Caco-2 (cell line): Measurements from ENCODE around the gene TADA2B. TPM values are rescaled to one million over a fixed set of nuclear protein-coding genes. Genes with fewer than 3 reads are reported as not detected.

ENCODE experiments used
- BruUV-seq: library from RNA; stranded (reverse); fragments of 400-500 nt; replicated peaks from 2 replicates; lab custom pipeline; 2021; lab: Mats Ljungman, UMichigan
- CTCF ChIA-PET: fragments of 300-600 bp; sonication (Branson Sonifier 250); formaldehyde crosslinking; loops from one replicate; lab custom pipeline; 2022; ENCODE audit warnings: antibody characterized with exemption; lab: Charles Lee
- POLR2A ChIA-PET: fragments of 300-600 bp; sonication (Branson Sonifier 250); formaldehyde crosslinking; loops from one replicate; lab custom pipeline; 2022; ENCODE audit warnings: antibody characterized with exemption; lab: Charles Lee
- DNase-seq, 2 experiments: peaks; one replicate each; pipeline versions ENCODE4 v3.0.0 to v3.0.0-alpha.2; 2020 to 2022
- H3K27me3 ChIP-seq: replicated peaks from 2 replicates; pipeline ENCODE4 v1.6.0; 2011; ENCODE audit warnings: low read length; ENCODE audit not compliant: control insufficient read depth, insufficient read depth
- H3K36me3 ChIP-seq: 2 replicates; pipeline ENCODE4 v1.5.1; 2011; ENCODE audit warnings: low read length; ENCODE audit not compliant: control insufficient read depth, insufficient read depth
- H3K4me1 ChIP-seq: fragments of 250-450 bp; sonication (Bioruptor Pico); 2 replicates; pipeline ENCODE4 v1.5.1; 2020; ENCODE audit warnings: mild to moderate bottlenecking
- H3K4me3 ChIP-seq: 2 replicates; pipeline ENCODE4 v1.5.1; 2011; ENCODE audit warnings: low read depth, mild to moderate bottlenecking, control low read depth, low read length
- H3K9me3 ChIP-seq: fragments of 250-450 bp; sonication (Bioruptor Pico); 2 replicates; pipeline ENCODE4 v1.5.1; 2020; ENCODE audit warnings: mild to moderate bottlenecking, moderate library complexity
- H3K27ac Mint-ChIP-seq: one replicate; pipeline ENCODE4 v1.8.0; 2022; ENCODE audit warnings: mixed read lengths; ENCODE audit not compliant: unreplicated experiment
- H3K27me3 Mint-ChIP-seq: one replicate; pipeline ENCODE4 v1.8.0; 2022; ENCODE audit warnings: mixed read lengths; ENCODE audit not compliant: insufficient read depth, unreplicated experiment
- H3K36me3 Mint-ChIP-seq: one replicate; pipeline ENCODE4 v1.8.0; 2022; ENCODE audit warnings: mild to moderate bottlenecking, mixed read lengths; ENCODE audit not compliant: insufficient read depth, unreplicated experiment
- H3K4me1 Mint-ChIP-seq: one replicate; pipeline ENCODE4 v1.8.0; 2022; ENCODE audit warnings: low read depth, mixed read lengths; ENCODE audit not compliant: unreplicated experiment
- H3K4me3 Mint-ChIP-seq: one replicate; pipeline ENCODE4 v1.8.0; 2022; ENCODE audit warnings: mild to moderate bottlenecking, moderate library complexity, mixed read lengths; ENCODE audit not compliant: unreplicated experiment
- H3K9me3 Mint-ChIP-seq: one replicate; pipeline ENCODE4 v1.8.0; 2022; ENCODE audit warnings: mixed read lengths; ENCODE audit not compliant: unreplicated experiment
- intact Hi-C: fragments of 100-400 bp; cut with micrococcal nuclease; formaldehyde crosslinking; loops from one replicate; pipeline ENCODE4 v1.10.0; 2022; ENCODE audit not compliant: unreplicated experiment
- total RNA-seq: library from RNA; stranded (reverse); gene quantifications from 2 replicates; pipeline ENCODE4 v1.2.3, GENCODE V29; 2022
- TF ChIP-seq, protein P1 (sequence below), 2 experiments: fragments of 200-600 bp in 1 of 2; IDR thresholded peaks; 1 replicate in 1 of 2; 2 replicates in 1 of 2; pipeline versions ENCODE4 v1.5.1 to v1.8.0; 2011 to 2022; ENCODE audit warnings: antibody characterized with exemption in 1 of 2, control low read depth in 1 of 2, inconsistent platforms in 1 of 2, low read depth in 1 of 2, low read length in 1 of 2, mild to moderate bottlenecking in 1 of 2, moderate library complexity in 1 of 2; ENCODE audit not compliant: insufficient read depth in 1 of 2, severe bottlenecking in 1 of 2, unreplicated experiment in 1 of 2

TADA2B gene
- total RNA-seq, 1 experiment from 2014 or later = 21.8 TPM

DNA sequence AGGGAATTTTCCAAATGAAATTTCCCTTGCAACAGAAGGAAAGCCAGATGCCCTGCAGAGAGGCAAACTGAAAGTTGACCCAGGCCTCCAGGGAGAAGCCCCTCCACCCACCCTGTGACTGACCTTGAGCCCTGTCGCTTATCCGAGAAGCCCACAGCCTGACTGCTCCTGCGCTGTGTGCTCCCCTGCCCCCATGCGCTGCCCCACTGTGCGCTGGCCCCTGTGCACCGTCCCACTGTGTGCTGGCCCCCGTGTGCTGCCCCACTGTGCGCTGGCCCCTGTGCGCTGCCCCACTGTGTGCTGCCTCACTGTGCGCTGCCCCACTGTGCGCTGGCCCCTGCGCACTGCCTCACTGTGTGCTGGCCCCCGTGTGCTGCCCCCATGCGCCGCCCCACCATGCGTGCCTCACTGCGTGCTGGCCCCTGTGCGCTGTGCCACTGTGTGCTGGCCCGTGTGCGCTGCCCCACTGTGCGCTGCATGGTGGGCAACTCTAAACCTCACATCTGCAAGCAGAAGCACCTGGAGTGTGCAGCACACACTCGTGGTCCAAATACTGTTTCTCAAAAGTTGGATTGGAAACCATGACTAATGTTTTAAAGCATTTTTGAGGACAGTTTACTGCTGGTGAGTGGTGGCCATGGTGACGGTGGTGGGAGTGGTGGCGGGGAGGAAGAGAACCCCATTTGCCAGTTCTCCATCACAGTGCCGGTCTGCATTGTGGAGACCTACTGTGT lies 33.0 kb downstream of the TADA2B start:
- no peaks in the 10 kb centered on the region for H3K27me3 Mint-ChIP-seq
- TF ChIP-seq, protein P1, sequence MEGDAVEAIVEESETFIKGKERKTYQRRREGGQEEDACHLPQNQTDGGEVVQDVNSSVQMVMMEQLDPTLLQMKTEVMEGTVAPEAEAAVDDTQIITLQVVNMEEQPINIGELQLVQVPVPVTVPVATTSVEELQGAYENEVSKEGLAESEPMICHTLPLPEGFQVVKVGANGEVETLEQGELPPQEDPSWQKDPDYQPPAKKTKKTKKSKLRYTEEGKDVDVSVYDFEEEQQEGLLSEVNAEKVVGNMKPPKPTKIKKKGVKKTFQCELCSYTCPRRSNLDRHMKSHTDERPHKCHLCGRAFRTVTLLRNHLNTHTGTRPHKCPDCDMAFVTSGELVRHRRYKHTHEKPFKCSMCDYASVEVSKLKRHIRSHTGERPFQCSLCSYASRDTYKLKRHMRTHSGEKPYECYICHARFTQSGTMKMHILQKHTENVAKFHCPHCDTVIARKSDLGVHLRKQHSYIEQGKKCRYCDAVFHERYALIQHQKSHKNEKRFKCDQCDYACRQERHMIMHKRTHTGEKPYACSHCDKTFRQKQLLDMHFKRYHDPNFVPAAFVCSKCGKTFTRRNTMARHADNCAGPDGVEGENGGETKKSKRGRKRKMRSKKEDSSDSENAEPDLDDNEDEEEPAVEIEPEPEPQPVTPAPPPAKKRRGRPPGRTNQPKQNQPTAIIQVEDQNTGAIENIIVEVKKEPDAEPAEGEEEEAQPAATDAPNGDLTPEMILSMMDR (IDR thresholded peaks at IDR 0.05; ENCODE audit: insufficient read depth in 1 of 2, low read depth in 1 of 2, low read length in 1 of 2, severe bottlenecking in 1 of 2, unreplicated experiment in 1 of 2) = no peak
- POLR2A ChIA-PET = no interaction called here
- CTCF ChIA-PET = no interaction called here
- Histone ChIP-seq H3K9me3 (no peaks in the 10 kb centered on the region), H3K27me3 (no peaks in the 10 kb centered on the region), H3K4me3 (no peak overlapping the region), H3K4me1 (no peaks in the 10 kb centered on the region), H3K36me3 (no peaks in the 10 kb centered on the region)
- peaks cover 9% of the 10 kb centered on the region for H3K9me3 Mint-ChIP-seq
- no TSS peak for BruUV-seq
- intact Hi-C loops = no loop called here
- no peak overlapping the region for H3K4me3 Mint-ChIP-seq
- no peak for DNase-seq
- no peaks in the 10 kb centered on the region for H3K36me3 Mint-ChIP-seq
- peaks cover 1% of the 10 kb centered on the region for H3K4me1 Mint-ChIP-seq
- H3K27ac Mint-ChIP-seq = no peak overlapping the region

DNA sequence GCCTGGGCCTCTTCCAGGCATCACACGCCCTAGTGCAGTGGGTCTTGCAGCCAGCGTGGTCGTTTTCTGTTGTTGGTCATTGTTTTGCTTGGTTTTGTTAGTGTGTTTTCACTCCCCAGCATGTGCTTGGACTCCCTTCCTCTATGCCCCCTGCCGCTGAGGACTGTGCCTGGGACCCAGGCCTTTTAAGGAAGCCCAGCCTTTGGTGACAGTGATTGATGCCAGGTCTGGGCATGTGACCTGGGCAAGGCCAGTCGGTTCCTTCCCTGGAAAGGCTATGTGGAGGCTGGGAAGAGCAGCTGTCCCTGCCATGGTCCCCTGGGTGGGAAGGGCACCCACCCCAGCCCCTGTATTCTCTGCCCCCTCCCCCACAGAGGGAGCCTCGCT lies 33.5 kb downstream of the TADA2B start:
- Mint-ChIP-seq H3K4me1 (no peaks in the 10 kb centered on the region), H3K36me3 (no peaks in the 10 kb centered on the region), H3K27ac (no peak overlapping the region), H3K9me3 (peaks cover 9% of the 10 kb centered on the region), H3K27me3 (no peaks in the 10 kb centered on the region), H3K4me3 (no peak overlapping the region)
- H3K4me3 ChIP-seq = no peak overlapping the region
- ChIA-PET CTCF (no interaction called here), POLR2A (no interaction called here)
- no TSS peak for BruUV-seq
- no peaks in the 10 kb centered on the region for H3K36me3 ChIP-seq
- no peak for DNase-seq
- intact Hi-C loops = no loop called here
- H3K9me3 ChIP-seq = no peaks in the 10 kb centered on the region
- no peaks in the 10 kb centered on the region for H3K4me1 ChIP-seq
- H3K27me3 ChIP-seq = no peaks in the 10 kb centered on the region
- TF ChIP-seq, protein P1 (IDR thresholded peaks at IDR 0.05; ENCODE audit: insufficient read depth in 1 of 2, low read depth in 1 of 2, low read length in 1 of 2, severe bottlenecking in 1 of 2, unreplicated experiment in 1 of 2) = no peak

DNA sequence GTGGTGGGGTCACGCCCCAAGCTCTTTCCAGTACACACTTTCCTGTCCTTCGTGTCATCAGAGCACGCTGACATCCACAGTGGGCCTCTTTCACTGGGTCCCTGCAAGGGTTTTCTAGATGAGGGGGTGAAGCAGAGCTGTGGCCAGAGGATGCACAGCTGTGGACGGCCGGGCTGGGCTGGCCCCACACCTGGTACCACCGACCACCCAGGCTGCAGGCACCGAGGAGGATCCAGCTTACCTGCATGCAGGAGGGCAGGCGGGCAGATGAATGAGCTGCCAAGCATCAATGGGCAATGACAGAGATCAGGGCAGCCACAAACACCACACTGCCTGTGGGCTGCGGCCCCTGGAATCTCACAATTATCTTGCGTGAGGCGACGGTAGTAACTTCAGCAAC lies 34.2 kb downstream of the TADA2B start:
- CTCF ChIA-PET = no interaction called here

More for the DNA sequence above, 34.2 kb downstream of the TADA2B start:
- POLR2A ChIA-PET = no interaction called here
- Histone ChIP-seq H3K36me3 (no peaks in the 10 kb centered on the region), H3K9me3 (no peaks in the 10 kb centered on the region), H3K4me1 (no peaks in the 10 kb centered on the region), H3K4me3 (no peak overlapping the region), H3K27me3 (no peaks in the 10 kb centered on the region)
- Mint-ChIP-seq H3K27me3 (no peaks in the 10 kb centered on the region), H3K9me3 (peaks cover 9% of the 10 kb centered on the region), H3K36me3 (no peaks in the 10 kb centered on the region), H3K27ac (no peak overlapping the region), H3K4me3 (no peak overlapping the region), H3K4me1 (no peaks in the 10 kb centered on the region)
- TF ChIP-seq, protein P1 (IDR thresholded peaks at IDR 0.05; ENCODE audit: insufficient read depth in 1 of 2, low read depth in 1 of 2, low read length in 1 of 2, severe bottlenecking in 1 of 2, unreplicated experiment in 1 of 2) = no peak
- no TSS peak for BruUV-seq
- DNase-seq = no peak
- intact Hi-C loops = no loop called here
